ENCODE data around the gene PTH1R.

Gene PTH1R

GRCh38 chr3:46947981-46948791 is 70.7 kb downstream of the PTH1R start:
- Histone ChIP-seq H3K4me1 (ENCODE audit: control insufficient read depth, insufficient read depth, low read length) (peaks cover 74% of the 10 kb centered on the region), H3K36me3 (ENCODE audit: control insufficient read depth, insufficient read depth, low read length) (no peaks in the 10 kb centered on the region), H3K4me3 (ENCODE audit: low read length) (peak overlapping the region; percentile 7), H3K9ac (ENCODE audit: low read length) (peak overlapping the region; percentile 59), H3K27me3 (ENCODE audit: control insufficient read depth, insufficient read depth, low read length) (no peaks in the 10 kb centered on the region), H3K9me3 (ENCODE audit: control insufficient read depth, low read length) (no peaks in the 10 kb centered on the region)

GRCh38 chr3:46948830-46949671 is 71.5 kb downstream of the PTH1R start:
- Histone ChIP-seq H3K27me3 (ENCODE audit: control insufficient read depth, insufficient read depth, low read length) (no peaks in the 10 kb centered on the region), H3K9ac (ENCODE audit: low read length) (peak overlapping the region; percentile 1), H3K4me1 (ENCODE audit: control insufficient read depth, insufficient read depth, low read length) (peaks cover 73% of the 10 kb centered on the region), H3K4me3 (ENCODE audit: low read length) (no peak overlapping the region), H3K9me3 (ENCODE audit: control insufficient read depth, low read length) (no peaks in the 10 kb centered on the region), H3K36me3 (ENCODE audit: control insufficient read depth, insufficient read depth, low read length) (no peaks in the 10 kb centered on the region)

- no peak overlapping the region for H3K9ac ChIP-seq (ENCODE audit: low read length)
- H3K4me1 ChIP-seq (ENCODE audit: control insufficient read depth, insufficient read depth, low read length): peaks cover 66% of the 10 kb centered on the region
- no peaks in the 10 kb centered on the region for H3K27me3 ChIP-seq (ENCODE audit: control insufficient read depth, insufficient read depth, low read length)
- no peak overlapping the region for H3K4me3 ChIP-seq (ENCODE audit: low read length)
- H3K9me3 ChIP-seq (ENCODE audit: control insufficient read depth, low read length): no peaks in the 10 kb centered on the region
- H3K36me3 ChIP-seq (ENCODE audit: control insufficient read depth, insufficient read depth, low read length): no peaks in the 10 kb centered on the region
These were observed 72.7 kb downstream of the PTH1R start for GRCh38 chr3:46950177-46950576.

GRCh38 chr3:46950650-46951241 is 73.2 kb downstream of the PTH1R start:
- Histone ChIP-seq H3K36me3 (ENCODE audit: control insufficient read depth, insufficient read depth, low read length) (no peaks in the 10 kb centered on the region), H3K4me1 (ENCODE audit: control insufficient read depth, insufficient read depth, low read length) (peaks cover 66% of the 10 kb centered on the region), H3K9me3 (ENCODE audit: control insufficient read depth, low read length) (no peaks in the 10 kb centered on the region), H3K27me3 (ENCODE audit: control insufficient read depth, insufficient read depth, low read length) (no peaks in the 10 kb centered on the region), H3K9ac (ENCODE audit: low read length) (no peak overlapping the region), H3K4me3 (ENCODE audit: low read length) (no peak overlapping the region)

GRCh38 chr3:46952813-46953212 is 75.3 kb downstream of the PTH1R start:
- Histone ChIP-seq H3K4me3 (ENCODE audit: low read length) (no peak overlapping the region), H3K27me3 (ENCODE audit: control insufficient read depth, insufficient read depth, low read length) (no peaks in the 10 kb centered on the region), H3K9me3 (ENCODE audit: control insufficient read depth, low read length) (no peaks in the 10 kb centered on the region), H3K9ac (ENCODE audit: low read length) (no peak overlapping the region), H3K36me3 (ENCODE audit: control insufficient read depth, insufficient read depth, low read length) (no peaks in the 10 kb centered on the region), H3K4me1 (ENCODE audit: control insufficient read depth, insufficient read depth, low read length) (peaks cover 65% of the 10 kb centered on the region)

All from mucosa of stomach (tissue), 1 donor.